ENCODE results near the gene SLC32A1.

Gene SLC32A1

DNA sequence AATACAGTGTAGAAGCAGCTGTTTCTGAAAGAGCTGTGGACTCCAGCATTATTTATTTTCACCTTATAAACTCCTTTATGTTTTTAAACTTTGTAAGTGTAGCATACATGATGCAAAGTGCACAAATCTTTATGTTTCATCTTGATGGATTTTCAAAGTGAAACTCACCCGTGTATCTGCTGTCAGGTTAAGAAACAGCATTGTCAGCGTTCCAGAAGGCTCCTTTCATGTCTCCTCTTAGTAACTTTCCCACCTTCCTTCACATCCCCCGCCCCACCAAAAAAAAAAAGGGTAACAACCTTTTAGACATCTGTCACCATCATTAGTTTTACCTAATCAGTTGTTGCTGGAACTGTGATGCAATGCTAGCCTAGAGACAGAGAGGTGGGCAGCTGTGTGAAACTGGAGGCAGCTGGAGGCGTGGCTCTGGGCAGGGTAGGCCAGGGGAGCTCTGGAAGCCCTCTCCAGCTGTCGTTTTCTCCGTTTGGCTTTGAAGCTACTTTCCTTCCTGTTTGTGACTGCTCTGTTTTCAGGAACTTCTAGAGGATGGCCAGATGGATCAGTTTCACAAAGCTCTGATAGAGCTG lies 31.1 kb downstream of the SLC32A1 start:
- DNase-seq, result no peak

DNA sequence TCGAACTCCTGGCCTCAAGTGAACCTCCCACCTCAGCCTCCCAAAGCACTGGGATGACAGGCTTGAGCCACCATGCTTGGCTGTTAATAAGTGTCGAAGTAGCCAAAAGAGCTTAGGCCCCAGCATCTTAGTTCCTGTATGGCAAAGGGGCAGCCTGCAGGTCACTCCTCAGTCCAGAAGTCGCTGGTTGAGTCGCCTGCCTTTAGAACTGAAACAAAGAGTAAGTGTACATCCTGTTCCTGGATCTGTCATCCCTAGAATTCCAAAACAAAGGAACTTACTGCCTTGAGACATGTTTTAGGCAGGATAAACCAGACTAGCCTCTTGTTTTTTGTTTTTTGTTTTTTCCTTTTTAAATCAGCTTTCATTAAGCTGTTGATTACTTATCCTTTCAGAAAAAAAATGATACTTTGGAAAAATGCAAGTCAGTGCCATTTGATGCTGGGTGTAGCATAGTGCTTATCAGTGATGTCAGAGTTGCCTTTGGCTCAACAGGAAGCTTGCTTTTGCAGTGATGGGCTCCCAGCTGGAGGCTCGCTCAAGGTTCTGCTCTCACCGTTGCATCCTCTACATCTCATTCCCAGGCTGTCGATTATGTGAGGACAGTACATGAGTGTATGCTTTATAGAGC lies 33.0 kb downstream of the SLC32A1 start:
- no peak for DNase-seq

GRCh38 chr20:38759106-38759505 lies 34.8 kb downstream of the SLC32A1 start:
- DNase-seq, result no peak

- no peak for DNase-seq
These were observed 36.7 kb downstream of the SLC32A1 start for GRCh38 chr20:38760978-38761377.

DNA sequence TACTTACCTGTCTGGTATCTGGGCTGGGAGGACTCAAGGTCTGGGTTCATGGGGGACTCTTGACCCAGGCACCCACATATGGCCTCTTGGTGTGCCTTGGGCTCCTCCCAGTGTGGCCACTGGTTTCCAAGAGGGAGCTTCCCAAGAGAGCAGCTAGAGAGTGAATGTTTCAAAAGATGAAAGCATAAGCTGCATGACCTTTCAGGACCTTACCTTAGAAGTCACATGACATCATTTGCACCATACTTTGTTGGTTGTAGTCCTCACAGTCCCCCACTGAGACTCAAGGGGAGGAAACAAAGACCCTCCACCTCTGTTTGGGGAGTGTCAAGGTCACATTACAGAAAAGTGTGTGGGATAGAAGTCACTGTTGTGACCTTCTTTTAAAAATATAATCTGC lies 37.9 kb downstream of the SLC32A1 start:
- DNase-seq, result no peak

DNA sequence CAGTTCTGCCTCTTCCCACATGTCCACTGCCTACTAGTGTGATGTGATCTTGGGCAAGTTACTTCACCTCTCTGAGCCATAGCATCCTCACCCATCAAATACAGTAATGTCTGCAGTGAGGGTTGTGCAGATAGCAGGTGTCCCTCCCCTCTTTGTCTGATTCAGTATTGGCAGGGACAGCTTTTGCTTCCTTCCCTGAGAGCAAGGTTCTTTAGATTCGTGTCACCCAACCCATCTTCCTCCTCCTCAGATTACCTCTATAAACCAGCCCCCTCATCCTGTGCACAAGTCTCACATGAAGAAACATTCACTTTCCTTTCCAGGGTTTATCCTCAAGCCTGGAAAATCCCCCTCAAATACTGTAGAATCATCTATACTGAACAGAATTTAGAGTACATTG lies 39.3 kb downstream of the SLC32A1 start:
- no peak for DNase-seq

DNA sequence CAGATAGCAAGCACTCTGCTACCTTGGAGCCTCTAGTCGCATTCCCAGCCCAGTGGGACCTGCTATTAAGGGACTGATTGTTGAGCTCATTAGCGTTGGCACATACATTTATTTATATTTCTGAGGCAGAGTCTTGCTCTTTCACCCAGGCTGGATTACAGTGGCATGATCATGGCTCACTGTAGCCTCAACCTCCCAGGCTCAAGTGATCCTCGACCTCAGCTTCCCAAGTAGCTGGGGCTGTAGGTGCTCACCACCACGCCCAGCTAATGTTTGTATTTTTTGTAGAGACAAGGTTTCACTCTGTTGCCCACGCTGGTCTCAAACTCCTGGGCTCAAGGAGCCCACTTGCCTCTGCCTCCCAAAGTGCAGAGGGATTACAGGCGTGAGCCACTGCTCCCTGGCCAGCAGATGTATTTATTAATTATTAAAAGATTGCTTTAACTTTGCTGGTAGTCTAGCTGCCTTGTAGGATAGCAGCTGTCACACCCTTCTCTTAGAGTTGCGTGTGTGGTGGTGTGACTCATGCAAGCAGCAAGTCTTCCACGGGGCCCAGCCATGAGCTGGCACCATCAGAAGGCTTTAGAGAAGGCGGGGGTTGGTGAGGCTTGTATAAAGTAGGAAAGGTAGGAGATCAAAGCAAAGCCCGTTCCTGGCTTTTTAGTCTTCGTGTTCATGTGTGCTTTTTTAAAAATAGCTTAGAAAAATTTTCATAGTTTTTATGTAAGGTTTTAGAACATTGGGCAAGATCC lies 40.5 kb downstream of the SLC32A1 start:
- peak; percentile 68 for DNase-seq

- DNase-seq, result no peak
These were observed 41.8 kb downstream of the SLC32A1 start for GRCh38 chr20:38766071-38766470.

GRCh38 chr20:38769376-38770295 lies 45.4 kb downstream of the SLC32A1 start:
- no peak for DNase-seq

GRCh38 chr20:38770546-38770945 lies 46.3 kb downstream of the SLC32A1 start:
- DNase-seq, result no peak

DNA sequence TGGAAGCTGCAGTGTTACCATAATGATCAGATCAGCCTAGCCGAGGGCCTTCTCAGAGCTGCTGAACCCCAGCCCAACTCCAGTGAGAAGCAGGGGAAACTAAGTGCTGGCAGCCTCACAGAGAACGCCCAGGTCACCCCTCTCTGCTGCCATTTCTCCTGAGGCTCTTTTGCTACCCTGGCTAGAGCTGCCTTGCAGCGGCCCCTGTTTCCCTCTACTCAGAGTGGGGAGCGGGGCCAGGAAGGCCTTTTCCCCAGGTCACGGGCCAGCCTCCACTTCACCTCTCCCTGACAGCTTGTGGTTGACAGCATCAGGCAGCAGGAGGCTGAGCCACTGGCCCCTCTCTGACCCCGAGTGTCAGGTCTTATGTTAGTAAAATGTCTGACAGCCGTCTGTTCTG lies 46.7 kb downstream of the SLC32A1 start:
- no peak for DNase-seq

GRCh38 chr20:38771621-38772020 lies 47.3 kb downstream of the SLC32A1 start:
- no peak for DNase-seq

- DNase-seq, result no peak
These were observed 49.9 kb downstream of the SLC32A1 start for GRCh38 chr20:38774167-38774566.

- DNase-seq, result no peak
These were observed 52.1 kb downstream of the SLC32A1 start for GRCh38 chr20:38776363-38776762.
